Left hindlimb (tissue), 1 donor: Measurements from ENCODE around the gene TMEM255B.
"Not testable (repeated sequence)": the region's sequence is repeated elsewhere in the genome, so short reads cannot be mapped to it uniquely, and the experiment has no call there.

Experiments
- DNase-seq: peaks from one replicate; pipeline ENCODE4 v3.0.0-alpha.2; 2018

The TMEM255B gene

GRCh38 chr13:113758651-113759524 lies at the start of gene TMEM255B:
TMEM255B (plus strand) TSS chr13:113759226; CDS start chr13:113759270, 44 bp downstream.
- DNase-seq = peak; percentile 86

DNA sequence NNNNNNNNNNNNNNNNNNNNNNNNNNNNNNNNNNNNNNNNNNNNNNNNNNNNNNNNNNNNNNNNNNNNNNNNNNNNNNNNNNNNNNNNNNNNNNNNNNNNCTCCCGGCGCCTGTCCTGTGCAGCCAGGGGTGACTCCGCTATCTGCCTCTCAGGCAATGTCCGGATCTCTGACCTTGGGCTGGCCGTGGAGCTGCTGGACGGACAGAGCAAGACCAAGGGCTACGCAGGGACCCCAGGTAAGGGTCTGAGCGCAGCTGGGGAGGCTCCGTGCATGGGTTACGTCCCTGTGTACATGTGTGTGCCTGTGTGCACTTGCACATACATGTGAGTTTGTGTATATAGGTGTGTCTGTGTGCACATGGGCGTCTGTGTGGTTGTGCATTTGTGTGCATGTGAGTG lies 36.1 kb upstream of the TMEM255B start:
- DNase-seq = no peak

DNA sequence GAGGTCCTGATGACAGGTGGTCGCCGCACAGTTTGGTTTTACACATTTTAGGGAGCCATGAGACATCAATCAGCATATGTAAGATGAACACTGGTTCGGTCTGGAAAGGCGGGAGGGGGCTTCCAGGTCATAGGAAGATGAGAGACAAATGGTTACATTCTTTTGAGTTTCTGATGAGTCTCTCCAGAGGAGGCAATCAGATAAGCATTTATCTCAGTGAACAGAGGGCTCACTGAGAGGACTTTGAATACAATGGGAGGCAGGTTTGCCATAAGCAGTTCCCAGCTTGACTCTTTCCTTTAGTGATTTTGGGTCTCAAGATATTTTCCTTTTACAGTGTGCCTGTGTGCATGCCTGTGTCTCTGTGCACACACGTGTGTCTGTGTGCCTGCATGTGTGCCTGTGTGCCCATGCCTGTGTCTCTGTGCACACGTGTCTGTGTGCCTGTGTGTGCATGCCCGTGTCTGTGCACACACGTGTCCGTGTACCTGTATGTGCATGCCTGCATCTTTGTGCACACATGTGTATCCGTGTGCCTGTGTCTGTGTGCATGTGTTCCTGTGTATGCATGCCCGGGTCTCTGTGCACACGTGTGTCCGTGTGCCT lies 35.5 kb upstream of the TMEM255B start:
- no peak for DNase-seq

DNA sequence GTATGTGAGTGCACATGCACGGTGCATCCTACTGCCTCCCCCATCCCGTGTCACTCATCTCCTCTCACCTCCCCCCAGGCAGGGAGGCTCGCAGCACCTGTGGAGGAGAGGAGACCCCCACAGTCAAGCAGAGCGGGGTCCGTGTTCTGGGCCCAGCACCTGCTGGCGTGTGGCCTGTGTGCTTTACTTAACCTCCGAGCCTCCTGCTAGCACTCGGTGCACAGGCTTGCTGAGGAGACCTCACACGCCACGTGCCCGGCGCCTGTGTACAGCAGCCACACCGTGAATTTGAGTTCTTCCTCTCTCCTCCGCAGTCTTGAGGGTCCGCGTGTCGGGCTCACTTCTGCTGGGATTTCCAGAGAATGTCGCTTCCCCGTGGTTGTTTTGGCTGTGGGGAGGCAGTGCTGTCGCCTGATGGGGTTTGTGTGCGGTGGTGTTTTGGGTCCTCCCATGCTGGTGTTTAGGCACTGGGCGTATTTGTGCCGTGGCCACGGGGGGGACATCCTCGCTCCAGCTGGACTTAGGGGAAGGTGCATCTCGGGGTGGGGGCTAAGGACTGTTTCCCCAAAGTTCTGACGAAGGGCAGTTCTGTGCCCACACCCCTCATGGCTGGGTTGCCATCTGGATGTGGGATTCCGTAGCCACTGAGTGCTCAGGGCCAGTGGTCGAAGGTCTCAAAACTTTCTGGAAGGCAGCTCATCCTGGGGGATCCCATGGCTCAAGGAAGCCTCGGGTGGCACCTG lies 34.8 kb upstream of the TMEM255B start:
- DNase-seq = peak; percentile 30

DNA sequence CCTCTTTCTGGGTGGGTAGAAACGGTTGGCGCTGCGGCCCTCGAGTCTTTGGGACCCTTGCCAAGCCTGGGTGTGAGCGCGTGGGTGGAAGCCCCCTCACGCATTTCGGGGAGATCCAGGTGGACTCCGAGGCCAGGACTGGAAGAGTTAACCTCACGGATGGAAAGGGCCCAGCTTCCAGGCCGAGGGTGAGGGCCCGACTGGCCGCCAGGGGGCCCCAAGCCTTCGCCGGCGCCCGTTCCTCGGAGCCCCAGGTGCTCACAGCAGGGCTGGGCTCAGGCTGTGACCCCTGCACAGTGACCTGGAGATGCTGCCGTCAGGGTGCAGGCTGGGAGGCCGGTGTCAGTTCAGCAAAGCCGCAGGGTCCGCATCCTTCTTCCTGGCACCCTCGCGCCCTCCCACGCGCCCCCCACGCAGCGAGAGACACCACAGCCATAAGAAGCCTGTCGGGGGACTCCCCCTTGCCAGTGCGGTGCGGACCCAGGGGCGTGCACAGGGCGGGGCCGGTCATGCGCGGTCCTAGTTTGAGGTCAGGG lies 34.2 kb upstream of the TMEM255B start:
- peak; percentile 74 for DNase-seq

- not testable (repeated sequence) for DNase-seq
Observed at GRCh38 chr13:113725329-113726105, 33.5 kb upstream of the TMEM255B start.

GRCh38 chr13:113726106-113726821 lies 32.8 kb upstream of the TMEM255B start:
- peak; percentile 21 for DNase-seq

DNA sequence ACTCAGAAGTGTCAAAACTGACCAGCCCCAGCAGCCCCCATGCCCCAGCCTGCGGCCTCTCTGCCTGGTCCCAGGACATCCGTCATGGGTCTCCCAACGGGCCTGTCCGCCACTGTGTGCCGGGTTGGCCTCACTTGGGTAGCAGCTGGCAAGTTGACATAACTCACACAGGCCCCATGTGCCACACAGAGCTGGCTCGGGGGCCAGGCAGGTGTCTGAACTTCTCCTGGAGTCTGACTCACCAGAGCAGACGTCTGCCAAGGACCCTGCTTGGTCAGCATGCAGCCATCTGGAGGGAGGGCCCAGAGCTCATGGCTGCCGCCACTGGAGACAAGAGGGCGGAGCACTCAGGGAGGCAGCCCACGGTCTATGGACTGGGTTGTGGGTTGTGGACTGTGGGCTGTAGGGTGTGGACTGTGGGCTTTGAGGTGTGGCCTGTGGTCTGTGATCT lies 32.0 kb upstream of the TMEM255B start:
- DNase-seq = peak; percentile 41

DNA sequence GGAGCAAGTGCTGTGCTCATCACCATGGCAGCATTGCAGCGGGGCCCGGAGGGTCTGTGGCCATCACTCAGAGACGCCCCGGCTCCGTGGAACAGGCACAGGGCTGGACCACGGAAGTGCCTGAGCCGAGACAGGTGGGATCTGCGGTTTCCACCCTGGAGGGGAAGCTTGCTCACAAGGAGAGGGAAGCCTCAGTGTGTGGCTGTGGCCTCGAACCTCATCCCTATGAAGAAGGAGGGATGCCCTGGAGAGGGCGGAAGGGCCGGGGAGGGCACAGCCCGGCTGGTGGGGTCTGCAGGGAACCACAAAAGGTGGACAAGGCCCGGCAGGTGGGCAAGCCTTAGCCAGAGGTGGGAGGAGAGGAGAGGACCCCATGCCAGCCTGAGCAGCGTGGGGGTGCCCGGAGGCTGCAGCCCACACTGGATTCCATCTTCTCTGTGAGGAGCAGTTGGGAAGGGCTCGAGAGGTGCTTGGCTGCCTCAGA lies 30.4 kb upstream of the TMEM255B start:
- DNase-seq = peak; percentile 20

DNA sequence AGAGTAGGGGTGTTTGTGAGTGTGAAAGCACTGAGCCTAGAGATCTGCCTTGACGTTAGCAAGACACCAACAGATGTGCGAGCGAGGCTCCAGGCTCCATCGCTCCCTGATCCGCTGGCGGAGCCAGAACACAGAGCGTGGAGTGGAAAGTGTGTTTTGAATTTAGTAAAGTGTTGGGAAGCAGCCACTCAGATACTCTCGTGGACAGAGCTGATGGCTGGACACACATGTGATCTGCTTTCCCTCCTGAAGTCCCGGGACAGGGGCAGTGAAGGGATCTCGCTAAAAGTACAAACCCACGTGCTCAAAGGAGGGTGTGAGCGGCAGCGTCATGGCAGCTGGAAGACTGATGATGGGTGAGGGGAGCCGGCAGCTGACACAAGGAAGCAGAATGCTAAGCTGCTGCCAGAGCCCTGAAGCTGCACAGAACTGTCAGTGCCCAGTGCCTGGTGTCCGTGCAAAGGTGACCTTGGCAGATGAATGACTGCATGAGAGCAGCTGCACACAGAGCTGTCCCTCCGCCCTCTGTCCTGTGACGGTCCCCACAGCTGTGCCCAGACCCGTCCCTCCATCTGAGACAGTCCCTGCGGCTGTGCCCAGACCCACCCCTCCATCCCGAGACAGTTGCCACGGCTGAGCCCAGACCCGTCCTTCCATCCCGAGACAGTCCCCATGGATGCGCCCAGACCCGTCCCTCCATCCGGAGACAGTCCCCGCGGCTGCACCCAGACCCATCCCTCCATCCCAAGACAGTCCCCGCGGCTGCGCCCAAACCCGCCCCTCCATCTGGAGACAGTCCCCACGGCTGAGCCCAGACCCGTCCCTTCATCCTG lies 29.6 kb upstream of the TMEM255B start:
- DNase-seq = peak; percentile 54

GRCh38 chr13:113730258-113730691 lies 28.8 kb upstream of the TMEM255B start:
- DNase-seq = peak; percentile 27

GRCh38 chr13:113730831-113731191 lies 28.2 kb upstream of the TMEM255B start:
- peak; percentile 18 for DNase-seq

DNA sequence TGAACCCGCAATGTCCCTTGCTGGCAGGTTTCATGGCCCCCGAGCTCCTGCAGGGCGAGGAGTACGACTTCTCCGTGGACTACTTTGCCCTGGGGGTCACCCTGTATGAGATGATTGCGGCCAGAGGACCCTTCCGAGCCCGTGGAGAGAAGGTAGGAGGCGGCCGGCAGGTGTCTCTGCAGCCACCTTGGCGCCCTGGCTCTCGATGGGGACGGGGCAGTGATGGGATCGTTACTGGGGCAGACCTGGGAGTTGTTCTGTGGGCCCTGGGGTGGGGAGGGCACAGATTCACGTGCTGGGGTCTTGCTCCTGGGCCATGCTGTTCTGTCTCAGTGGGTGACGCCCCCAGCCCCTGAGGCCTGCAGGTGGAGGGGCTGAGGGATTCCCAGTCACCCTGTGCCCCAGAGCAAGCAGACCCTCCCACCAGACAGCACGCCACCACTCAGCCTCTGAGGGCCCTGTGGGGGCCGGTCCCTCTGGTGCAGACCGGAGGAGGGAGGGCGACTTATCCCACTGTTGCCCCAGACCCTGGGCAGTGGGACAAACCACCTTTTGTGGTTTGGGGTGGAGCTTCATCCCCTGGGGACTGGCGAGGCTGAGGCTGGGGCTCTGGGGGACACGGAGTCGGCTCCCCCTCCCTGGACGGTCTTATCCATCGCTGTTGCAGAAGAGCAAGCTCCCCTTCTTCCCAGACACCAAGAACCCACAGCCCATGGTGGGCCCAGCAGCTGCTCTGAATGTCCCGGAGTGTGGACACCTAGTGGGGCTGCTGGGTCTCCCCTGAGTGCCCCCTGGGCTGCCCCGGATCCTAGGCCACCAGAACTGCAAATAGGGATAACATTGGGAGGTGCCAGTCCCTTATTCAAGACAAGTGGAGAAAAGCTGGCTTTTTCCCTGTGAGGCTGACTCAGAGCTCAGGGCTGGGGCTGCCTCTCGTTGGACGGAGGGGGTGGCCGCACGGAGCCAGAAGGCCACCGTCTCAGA lies 27.5 kb upstream of the TMEM255B start:
- DNase-seq = peak; percentile 24

DNA sequence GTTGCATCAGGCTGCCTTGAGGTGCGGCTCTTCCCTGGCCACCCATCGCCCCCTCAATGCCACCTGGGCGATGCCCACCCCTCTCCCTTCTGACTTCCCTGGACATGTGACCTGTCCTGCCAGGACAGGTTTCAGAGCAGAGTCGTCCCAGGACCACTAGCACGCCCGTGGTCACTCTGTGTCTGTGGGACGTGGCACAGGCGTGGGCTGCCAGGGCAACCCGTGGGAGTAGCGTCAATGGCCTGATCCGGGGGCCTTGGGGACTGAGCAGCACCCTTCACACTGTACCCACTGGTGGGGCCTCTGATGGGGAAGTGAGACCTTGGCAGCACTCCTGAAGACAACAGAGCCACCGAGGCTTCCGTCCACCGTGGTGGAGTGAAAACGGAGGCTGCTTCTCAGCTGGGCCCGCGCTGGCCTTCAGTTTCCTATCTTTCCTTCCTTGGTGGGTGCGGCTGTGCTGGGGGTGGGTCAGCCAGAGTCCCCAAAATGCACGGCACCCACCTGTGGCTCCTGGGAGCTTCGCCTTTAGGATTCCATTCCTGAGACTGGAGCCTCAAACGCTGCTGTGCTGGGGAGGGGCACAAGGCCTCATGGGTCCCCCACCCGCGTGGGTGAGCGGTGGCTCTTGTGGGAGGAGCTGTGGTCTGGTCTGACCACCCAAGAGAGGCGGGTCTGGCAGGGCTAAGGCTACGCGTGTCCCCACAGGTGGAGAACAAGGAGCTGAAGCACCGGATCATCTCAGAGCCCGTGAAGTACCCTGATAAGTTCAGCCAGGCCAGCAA lies 26.7 kb upstream of the TMEM255B start:
- peak; percentile 22 for DNase-seq

GRCh38 chr13:113732961-113733950 lies 25.8 kb upstream of the TMEM255B start:
- peak; percentile 22 for DNase-seq

DNA sequence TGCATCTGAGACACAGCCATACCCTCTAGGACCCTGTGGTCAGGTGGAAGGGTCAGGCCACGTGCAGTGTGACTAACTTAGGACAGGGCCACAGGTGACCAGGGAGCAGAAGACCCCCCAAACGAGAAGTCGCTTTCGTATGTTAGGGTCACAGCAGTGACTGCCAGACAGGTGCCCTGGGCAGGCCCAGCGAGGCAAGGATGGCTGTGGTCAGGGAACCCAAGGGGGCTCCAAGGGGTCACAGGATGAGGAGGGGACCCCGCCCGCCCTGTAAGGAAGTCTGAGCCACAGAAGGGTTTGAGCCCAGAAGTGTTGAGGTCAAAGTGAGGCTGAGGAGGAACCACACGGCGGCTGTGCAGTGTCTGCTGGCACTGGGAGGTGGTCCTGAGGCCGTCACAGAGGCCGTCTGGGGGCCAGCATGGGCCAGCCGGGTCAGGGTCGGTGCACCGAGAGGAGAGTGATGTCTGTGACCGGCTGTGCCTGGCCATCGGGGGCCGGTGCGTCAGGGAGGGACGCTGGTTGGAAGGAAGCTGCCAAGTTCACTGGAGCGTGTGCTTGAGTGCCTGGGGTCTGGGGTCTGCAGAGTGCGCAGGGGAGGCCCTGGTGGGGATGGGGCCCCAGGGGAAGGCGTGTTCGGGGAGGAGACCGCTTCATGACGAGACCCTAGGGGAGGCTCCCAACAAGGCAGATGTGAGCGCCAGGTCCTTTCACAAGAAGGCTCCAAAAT lies 24.8 kb upstream of the TMEM255B start:
- DNase-seq = peak; percentile 26

- peak; percentile 20 for DNase-seq
Observed at GRCh38 chr13:113734826-113735125, 24.2 kb upstream of the TMEM255B start.
